Sigmoid colon (tissue), 4 donors: Measurements from ENCODE around the gene ABHD10.

Source experiments
- CTCF ChIP-seq, 4 experiments: fragments of 450-650 bp in 3 of 4; fragments of 200-600 bp in 1 of 4; IDR thresholded peaks; one replicate each; pipeline ENCODE4 v1.5.1; 2016 to 2019; ENCODE audit warnings: antibody characterized with exemption in 4 of 4, mild to moderate bottlenecking in 3 of 4, moderate library complexity in 2 of 4
- POLR2AphosphoS5 ChIP-seq, 4 donors: sonication (generic); formaldehyde crosslinking; IDR thresholded peaks; one replicate each; pipeline ENCODE4 v1.6.1; 2017; ENCODE audit warnings: antibody characterized with exemption in 4 of 4

- no peak for TF ChIP-seq POLR2AphosphoS5 (IDR thresholded peaks at IDR 0.05)
- TF ChIP-seq CTCF (IDR thresholded peaks at IDR 0.05): no peak
Observed at GRCh38 chr3:111986800-111987199, 8.0 kb downstream of the ABHD10 start.
